ENCODE results near the gene CCR5AS.
A peak's percentile ranks its signal among the peaks of the same experiment; 100 is the strongest.

CCR5AS gene

GRCh38 chr3:46365737-46366524 is 40.9 kb downstream of the CCR5AS start:
- H3K79me2 ChIP-seq: no peaks in the 10 kb centered on the region
- H3K27ac ChIP-seq: no peak overlapping the region
- no peak overlapping the region for H2AFZ ChIP-seq
- no peak for TF ChIP-seq EZH2phosphoT487 (IDR thresholded peaks at IDR 0.05; ENCODE audit: low read depth, severe bottlenecking, unreplicated experiment)
- no peak for TF ChIP-seq EZH2 (IDR thresholded peaks at IDR 0.05; ENCODE audit: borderline replicate concordance)
- TF ChIP-seq, protein P1, sequence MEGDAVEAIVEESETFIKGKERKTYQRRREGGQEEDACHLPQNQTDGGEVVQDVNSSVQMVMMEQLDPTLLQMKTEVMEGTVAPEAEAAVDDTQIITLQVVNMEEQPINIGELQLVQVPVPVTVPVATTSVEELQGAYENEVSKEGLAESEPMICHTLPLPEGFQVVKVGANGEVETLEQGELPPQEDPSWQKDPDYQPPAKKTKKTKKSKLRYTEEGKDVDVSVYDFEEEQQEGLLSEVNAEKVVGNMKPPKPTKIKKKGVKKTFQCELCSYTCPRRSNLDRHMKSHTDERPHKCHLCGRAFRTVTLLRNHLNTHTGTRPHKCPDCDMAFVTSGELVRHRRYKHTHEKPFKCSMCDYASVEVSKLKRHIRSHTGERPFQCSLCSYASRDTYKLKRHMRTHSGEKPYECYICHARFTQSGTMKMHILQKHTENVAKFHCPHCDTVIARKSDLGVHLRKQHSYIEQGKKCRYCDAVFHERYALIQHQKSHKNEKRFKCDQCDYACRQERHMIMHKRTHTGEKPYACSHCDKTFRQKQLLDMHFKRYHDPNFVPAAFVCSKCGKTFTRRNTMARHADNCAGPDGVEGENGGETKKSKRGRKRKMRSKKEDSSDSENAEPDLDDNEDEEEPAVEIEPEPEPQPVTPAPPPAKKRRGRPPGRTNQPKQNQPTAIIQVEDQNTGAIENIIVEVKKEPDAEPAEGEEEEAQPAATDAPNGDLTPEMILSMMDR (IDR thresholded peaks at IDR 0.05; ENCODE audit: poor library complexity): no peak
- H3K4me2 ChIP-seq: no peak overlapping the region
- no peaks in the 10 kb centered on the region for H3K36me3 ChIP-seq (replicated peaks; ENCODE audit: insufficient read depth, low read depth)
- DNase-seq (ENCODE audit: low spot score): no peak
- 93% methylated on average over 5 of the region's 5 CpGs for WGBS (ENCODE audit: low lambda C conversion rate, missing lambda C conversion rate)
- no peak overlapping the region for H3K4me3 ChIP-seq
- no peaks in the 10 kb centered on the region for H3K9me2 ChIP-seq (replicated peaks; ENCODE audit: insufficient read depth)
- peaks cover 5% of the 10 kb centered on the region for H3K27me3 ChIP-seq
- H3K4me1 ChIP-seq (ENCODE audit: insufficient read depth): peaks cover 3% of the 10 kb centered on the region
- H4K20me1 ChIP-seq (ENCODE audit: insufficient read depth, poor library complexity, severe bottlenecking): no peaks in the 10 kb centered on the region
- H3K9me3 ChIP-seq (ENCODE audit: low read depth): no peaks in the 10 kb centered on the region

DNA sequence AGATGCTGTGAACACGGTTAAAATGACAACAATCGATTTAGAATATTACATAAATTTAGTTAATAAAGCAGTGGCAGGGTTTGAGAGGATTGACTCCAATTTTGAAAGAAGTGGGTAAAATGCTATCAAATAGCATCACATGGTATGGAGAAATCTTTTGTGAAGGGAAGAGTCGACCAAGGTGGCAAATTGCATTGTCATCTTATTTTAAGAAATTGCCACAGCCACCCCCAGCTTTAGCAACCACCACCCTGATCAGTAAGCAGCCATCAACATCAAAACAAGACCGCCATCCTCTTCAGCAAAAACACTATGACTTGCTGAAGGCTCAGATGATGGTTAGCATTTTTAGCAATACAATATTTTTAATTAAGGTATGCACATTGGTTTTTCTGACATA is 41.8 kb downstream of the CCR5AS start:
- no peak for DNase-seq (ENCODE audit: low spot score)
- no peaks in the 10 kb centered on the region for H3K79me2 ChIP-seq
- H3K4me2 ChIP-seq: no peak overlapping the region
- peaks cover 3% of the 10 kb centered on the region for H3K4me1 ChIP-seq (ENCODE audit: insufficient read depth)
- no peaks in the 10 kb centered on the region for H3K9me2 ChIP-seq (replicated peaks; ENCODE audit: insufficient read depth)
- H3K9me3 ChIP-seq (ENCODE audit: low read depth): no peaks in the 10 kb centered on the region
- H4K20me1 ChIP-seq (ENCODE audit: insufficient read depth, poor library complexity, severe bottlenecking): no peaks in the 10 kb centered on the region
- no peak for TF ChIP-seq EZH2 (IDR thresholded peaks at IDR 0.05; ENCODE audit: borderline replicate concordance)
- no peak for TF ChIP-seq EZH2phosphoT487 (IDR thresholded peaks at IDR 0.05; ENCODE audit: low read depth, severe bottlenecking, unreplicated experiment)
- TF ChIP-seq, protein P1 (IDR thresholded peaks at IDR 0.05; ENCODE audit: poor library complexity): no peak
- H2AFZ ChIP-seq: no peak overlapping the region
- H3K27me3 ChIP-seq: peaks cover 5% of the 10 kb centered on the region
- H3K4me3 ChIP-seq: no peak overlapping the region
- no peak overlapping the region for H3K27ac ChIP-seq
- WGBS (ENCODE audit: low lambda C conversion rate, missing lambda C conversion rate): 87% methylated on average over 4 of the region's 4 CpGs
- no peaks in the 10 kb centered on the region for H3K36me3 ChIP-seq (replicated peaks; ENCODE audit: insufficient read depth, low read depth)

DNA sequence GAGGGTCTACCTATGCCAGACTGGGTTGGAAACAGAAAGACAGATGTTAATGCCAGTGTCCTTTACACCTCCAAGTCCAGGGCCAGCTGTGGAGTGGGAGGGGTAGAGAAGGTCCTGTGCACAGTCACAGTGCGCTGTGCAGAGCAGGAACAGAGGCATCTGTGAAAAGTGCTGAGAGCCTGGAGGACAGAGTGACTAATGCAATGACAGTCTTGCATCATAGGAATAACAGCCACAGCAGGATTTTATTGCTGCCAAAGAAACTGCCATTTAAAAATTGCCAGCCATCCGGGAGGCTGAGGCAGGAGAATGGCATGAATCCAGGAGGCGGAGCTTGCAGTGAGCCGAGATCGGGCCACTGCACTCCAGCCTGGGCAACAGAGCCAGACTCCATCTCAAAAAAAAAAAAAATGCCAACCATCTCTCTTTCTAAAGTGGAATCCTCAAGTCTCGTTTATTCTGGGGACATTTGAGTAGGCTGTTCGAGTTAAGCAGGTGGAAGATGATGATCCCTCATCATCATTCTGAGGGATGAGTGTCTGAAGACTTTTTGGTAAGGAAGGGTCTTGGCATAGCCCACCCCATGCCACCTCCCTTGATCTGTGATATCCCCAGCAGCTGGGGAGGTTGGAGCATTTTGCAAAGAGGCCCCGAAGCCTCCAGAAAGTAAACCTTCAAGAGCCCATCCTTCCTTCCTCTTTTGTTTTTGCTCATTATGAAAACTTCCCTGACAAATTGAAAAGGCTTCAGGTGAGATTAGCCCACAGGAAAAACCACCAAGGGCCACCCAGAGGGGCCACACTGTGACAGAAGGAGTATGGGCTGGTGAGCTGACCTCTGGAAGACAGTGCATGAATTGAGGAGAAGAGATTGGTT is 45.2 kb downstream of the CCR5AS start:
- Histone ChIP-seq H3K27me3 (peaks cover 5% of the 10 kb centered on the region), H3K9me2 (replicated peaks; ENCODE audit: insufficient read depth) (no peaks in the 10 kb centered on the region), H2AFZ (no peak overlapping the region), H4K20me1 (ENCODE audit: insufficient read depth, poor library complexity, severe bottlenecking) (no peaks in the 10 kb centered on the region), H3K36me3 (replicated peaks; ENCODE audit: insufficient read depth, low read depth) (no peaks in the 10 kb centered on the region), H3K4me2 (no peak overlapping the region), H3K79me2 (no peaks in the 10 kb centered on the region), H3K4me1 (ENCODE audit: insufficient read depth) (peaks cover 3% of the 10 kb centered on the region), H3K4me3 (no peak overlapping the region), H3K27ac (no peak overlapping the region), H3K9me3 (ENCODE audit: low read depth) (no peaks in the 10 kb centered on the region)
- peak; percentile 66 for DNase-seq (ENCODE audit: low spot score)
- TF ChIP-seq, protein P1 (IDR thresholded peaks at IDR 0.05; ENCODE audit: poor library complexity): no peak
- TF ChIP-seq EZH2phosphoT487 (IDR thresholded peaks at IDR 0.05; ENCODE audit: low read depth, severe bottlenecking, unreplicated experiment): no peak
- TF ChIP-seq EZH2 (IDR thresholded peaks at IDR 0.05; ENCODE audit: borderline replicate concordance): no peak
- 73% methylated on average over 8 of the region's 8 CpGs for WGBS (ENCODE audit: low lambda C conversion rate, missing lambda C conversion rate)

All from hepatocyte (in vitro differentiated cells).